Measurements from ENCODE around the gene GNAT1. TPM values are rescaled to one million over a fixed set of nuclear protein-coding genes. Genes with fewer than 3 reads are reported as not detected.

Gene GNAT1
- polyA plus RNA-seq, 2 of the 4 experiments (the other 2 are of a cell fraction), result not detected

- DNase-seq (ENCODE audit: low read depth in 1 of 2, low spot score in 1 of 2), result no peak
Observed at GRCh38 chr3:50202353-50203112, 11.1 kb downstream of the GNAT1 start.

DNA sequence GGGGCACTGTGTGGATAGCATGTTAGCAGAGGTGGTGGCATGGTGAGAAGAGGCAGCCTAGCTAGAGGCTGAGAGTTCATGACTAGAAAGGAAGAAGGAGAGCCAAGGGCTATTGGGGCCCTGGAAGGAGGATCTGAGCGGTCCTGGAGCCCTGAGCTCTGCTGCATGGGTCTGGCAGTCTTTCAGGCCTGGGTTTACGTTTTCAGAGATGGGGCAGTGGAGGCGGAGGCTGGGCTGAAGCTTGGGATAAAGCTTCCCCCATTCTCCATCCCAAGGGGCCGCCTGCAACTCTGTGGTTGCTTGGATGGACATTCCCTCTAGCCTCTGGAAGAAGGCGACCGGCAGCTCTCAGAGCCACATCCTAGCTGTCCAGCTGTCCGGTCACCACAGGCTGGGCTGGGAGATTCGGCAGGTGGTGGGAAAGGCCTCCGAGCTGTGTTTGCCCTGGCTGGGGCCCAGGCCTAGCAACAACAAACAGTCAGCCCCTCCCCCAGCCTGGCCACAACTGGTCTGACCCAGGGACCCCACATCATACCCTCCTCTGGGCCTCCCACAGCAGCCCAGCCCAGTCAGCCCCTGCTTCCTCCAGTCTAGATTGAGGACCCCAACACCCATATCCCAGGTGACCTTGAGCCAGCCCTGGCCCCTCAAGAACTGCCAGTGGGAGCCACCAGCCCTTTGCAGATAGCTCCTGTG lies 11.9 kb downstream of the GNAT1 start:
- Histone ChIP-seq H3K27ac (no peak overlapping the region), H3K4me2 (no peak overlapping the region), H3K9me3 (no peaks in the 10 kb centered on the region), H3K4me3 (no peak overlapping the region), H3K4me1 (no peaks in the 10 kb centered on the region; the same call in 2 of the 3 replicates)
- ChIA-PET CTCF (interaction anchor here (0.7 to 4.7 kb wide), 6 partner anchors 11 to 23 kb away, joined by 3 to 46 read pairs (median 6); partner anchors contain the start of gene GNAT1), POLR2A (no interaction called here)
- DNase-seq (ENCODE audit: low read depth in 1 of 2, low spot score in 1 of 2), result no peak
- TF ChIP-seq KDM1A (IDR thresholded peaks at IDR 0.05; ENCODE audit: low read depth) (no peak), MAFK (IDR thresholded peaks at IDR 0.05; ENCODE audit: partially characterized antibody) (no peak), FOXS1 (CRISPR knock-in tag; IDR thresholded peaks at IDR 0.05) (no peak), POLR2A (IDR thresholded peaks at IDR 0.05; ENCODE audit: low read length) (no peak), MAZ (IDR thresholded peaks at IDR 0.05; ENCODE audit: borderline replicate concordance, low read depth, low read length) (no peak), CHD4 (IDR thresholded peaks at IDR 0.05; ENCODE audit: borderline replicate concordance) (no peak), NPAS2 (CRISPR knock-in tag; IDR thresholded peaks at IDR 0.05; ENCODE audit: borderline replicate concordance) (no peak), RARB (CRISPR knock-in tag; IDR thresholded peaks at IDR 0.05) (no peak), ELK1 (IDR thresholded peaks at IDR 0.05; ENCODE audit: low read depth, low read length) (no peak), BCL3 (IDR thresholded peaks at IDR 0.05) (no peak), RCOR1 (IDR thresholded peaks at IDR 0.05; ENCODE audit: low read depth, low read length) (no peak), CBX8 (IDR thresholded peaks at IDR 0.05) (no peak), E2F6 (IDR thresholded peaks at IDR 0.05; ENCODE audit: borderline replicate concordance, low read depth) (no peak), HOXB13 (CRISPR knock-in tag; IDR thresholded peaks at IDR 0.05; ENCODE audit: low read depth) (no peak), MAX (IDR thresholded peaks at IDR 0.05) (no peak), CEBPB (IDR thresholded peaks at IDR 0.05) (no peak), SMC3 (IDR thresholded peaks at IDR 0.05) (no peak)
- ATAC-seq, result no peak
- no peak for FAIRE-seq
- 77% methylated on average over 3 of the region's 9 CpGs for WGBS (ENCODE audit: missing lambda C conversion rate)

More at GRCh38 chr3:50202353-50203112, 11.1 kb downstream of the GNAT1 start:
- WGBS (ENCODE audit: missing lambda C conversion rate), result 79% methylated on average over 16 of the region's 16 CpGs
- no peak for TF ChIP-seq NR3C1 (IDR thresholded peaks at IDR 0.05)
- TF ChIP-seq GATA3 (IDR thresholded peaks at IDR 0.05; ENCODE audit: borderline replicate concordance), result no peak
- TF ChIP-seq, protein P1, sequence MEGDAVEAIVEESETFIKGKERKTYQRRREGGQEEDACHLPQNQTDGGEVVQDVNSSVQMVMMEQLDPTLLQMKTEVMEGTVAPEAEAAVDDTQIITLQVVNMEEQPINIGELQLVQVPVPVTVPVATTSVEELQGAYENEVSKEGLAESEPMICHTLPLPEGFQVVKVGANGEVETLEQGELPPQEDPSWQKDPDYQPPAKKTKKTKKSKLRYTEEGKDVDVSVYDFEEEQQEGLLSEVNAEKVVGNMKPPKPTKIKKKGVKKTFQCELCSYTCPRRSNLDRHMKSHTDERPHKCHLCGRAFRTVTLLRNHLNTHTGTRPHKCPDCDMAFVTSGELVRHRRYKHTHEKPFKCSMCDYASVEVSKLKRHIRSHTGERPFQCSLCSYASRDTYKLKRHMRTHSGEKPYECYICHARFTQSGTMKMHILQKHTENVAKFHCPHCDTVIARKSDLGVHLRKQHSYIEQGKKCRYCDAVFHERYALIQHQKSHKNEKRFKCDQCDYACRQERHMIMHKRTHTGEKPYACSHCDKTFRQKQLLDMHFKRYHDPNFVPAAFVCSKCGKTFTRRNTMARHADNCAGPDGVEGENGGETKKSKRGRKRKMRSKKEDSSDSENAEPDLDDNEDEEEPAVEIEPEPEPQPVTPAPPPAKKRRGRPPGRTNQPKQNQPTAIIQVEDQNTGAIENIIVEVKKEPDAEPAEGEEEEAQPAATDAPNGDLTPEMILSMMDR (IDR thresholded peaks at IDR 0.05), result no peak
- TF ChIP-seq HDAC2 (IDR thresholded peaks at IDR 0.05), result no peak
- TF ChIP-seq RARB (CRISPR knock-in tag; IDR thresholded peaks at IDR 0.05), result no peak
- no peak for TF ChIP-seq POLR2AphosphoS2 (conservative IDR thresholded peaks at IDR 0.05; ENCODE audit: low read length)
- H3K4me1 ChIP-seq, result no peaks in the 10 kb centered on the region; the same call in 2 of the 3 replicates
- H3K4me2 ChIP-seq, result no peak overlapping the region
- FAIRE-seq (no peak), ATAC-seq (no peak; a peak in 1 of 6 replicates)
- no peaks in the 10 kb centered on the region for H3K9me3 ChIP-seq
- no peak overlapping the region for H3K27ac ChIP-seq
- no peak overlapping the region for H3K4me3 ChIP-seq
- ChIA-PET CTCF (interaction anchor here (0.6 to 4.7 kb wide), 10 partner anchors 10 to 44 kb away, joined by 3 to 46 read pairs (median 4); partner anchors contain the start of gene GNAT1), POLR2A (no interaction called here)
